GM08714 (cell line): ENCODE measurements around the gene ZNF557.
A peak's percentile ranks its signal among the peaks of the same experiment; 100 is the strongest.
"Not testable (repeated sequence)": the region's sequence is repeated elsewhere in the genome, so short reads cannot be mapped to it uniquely, and the experiment has no call there.

Experiments
- H3K4me3 ChIP-seq: fragments of 200-500 bp; sonication (Bioruptor generic); 2 replicates; pipeline ENCODE4 v1.5.1; 2014; ENCODE audit warnings: mild to moderate bottlenecking, low read length, inconsistent platforms
- ZNF274 ChIP-seq: IDR thresholded peaks from 2 replicates; pipeline ENCODE4 v1.6.1; 2012; ENCODE audit warnings: mild to moderate bottlenecking, low read depth, low read length

The ZNF557 gene

GRCh38 chr19:7069042-7069903 lies at the start of gene ZNF557:
TSS of gene ZNF557 (plus strand) at chr19:7069703. CDS start at chr19:7075075, 5,372 bp downstream.
- H3K4me3 ChIP-seq = peak within 1 kb of the TSS; percentile 86
- TF ChIP-seq ZNF274 = no peak

GRCh38 chr19:7021331-7021730 lies 48.2 kb upstream of the ZNF557 start, which contains the start of gene MBD3L2B:
TSS of gene MBD3L2B (minus strand) at chr19:7021431. CDS start at chr19:7021397, 34 bp downstream.
- H3K4me3 ChIP-seq = not testable (repeated sequence)

GRCh38 chr19:7028790-7029189 lies 40.7 kb upstream of the ZNF557 start:
- H3K4me3 ChIP-seq = not testable (repeated sequence)

GRCh38 chr19:7030278-7030677 lies 39.2 kb upstream of the ZNF557 start, which contains the start of gene MBD3L5:
TSS of gene MBD3L5 (plus strand) at chr19:7030578. CDS start at chr19:7030612, 34 bp downstream.
- H3K4me3 ChIP-seq = not testable (repeated sequence)

GRCh38 chr19:7040079-7040478 lies 29.4 kb upstream of the ZNF557 start, which contains the start of gene MBD3L4:
TSS of gene MBD3L4 (minus strand) at chr19:7040179. CDS start at chr19:7040144, 35 bp downstream.
- not testable (repeated sequence) for H3K4me3 ChIP-seq

GRCh38 chr19:7041563-7041962 lies 27.9 kb upstream of the ZNF557 start:
- H3K4me3 ChIP-seq = not testable (repeated sequence)

GRCh38 chr19:7049021-7049420 lies 20.5 kb upstream of the ZNF557 start, which contains the start of gene MBD3L2:
TSS of gene MBD3L2 (plus strand) at chr19:7049321. CDS start at chr19:7049374, 53 bp downstream.
- not testable (repeated sequence) for H3K4me3 ChIP-seq

- not testable (repeated sequence) for H3K4me3 ChIP-seq
Observed at GRCh38 chr19:7051421-7051820, 18.1 kb upstream of the ZNF557 start.

GRCh38 chr19:7052896-7053295 lies 16.6 kb upstream of the ZNF557 start:
- not testable (repeated sequence) for H3K4me3 ChIP-seq

GRCh38 chr19:7054635-7055368 lies 14.7 kb upstream of the ZNF557 start:
- H3K4me3 ChIP-seq = not testable (repeated sequence)

GRCh38 chr19:7055679-7056078 lies 13.8 kb upstream of the ZNF557 start:
- not testable (repeated sequence) for H3K4me3 ChIP-seq

GRCh38 chr19:7056371-7056770 lies 13.1 kb upstream of the ZNF557 start:
- H3K4me3 ChIP-seq = not testable (repeated sequence)

- not testable (repeated sequence) for H3K4me3 ChIP-seq
Observed at GRCh38 chr19:7058576-7058975, 10.9 kb upstream of the ZNF557 start, which contains the start of gene MBD3L3. TSS of gene MBD3L3 (minus strand) at chr19:7058676. CDS start at chr19:7058605, 71 bp downstream.

- H3K4me3 ChIP-seq = not testable (repeated sequence)
Observed at GRCh38 chr19:7059977-7060376, 9.5 kb upstream of the ZNF557 start.

GRCh38 chr19:7063339-7063738 lies 6.2 kb upstream of the ZNF557 start:
- TF ChIP-seq ZNF274 = no peak

More at GRCh38 chr19:7063339-7063738, 6.2 kb upstream of the ZNF557 start:
- H3K4me3 ChIP-seq = no peak overlapping the region
